GM21717 (cell line): ENCODE data around the gene CLTC.
"Not testable (repeated sequence)": the region's sequence is repeated elsewhere in the genome, so short reads cannot be mapped to it uniquely, and the experiment has no call there.

Experiments
- ATAC-seq: cut with Tn5 transposase; IDR thresholded peaks from one replicate; pipeline ENCODE4 v1.9.1; 2021; ENCODE audit warnings: mild to moderate bottlenecking, moderate library complexity; ENCODE audit not compliant: unreplicated experiment

Gene CLTC

GRCh38 chr17:59619298-59620063 lies at the start of gene CLTC:
Gene CLTC, plus strand, starts transcription at chr17:59619895. Its CDS starts 237 bp downstream, at chr17:59620132.
- ATAC-seq, result peak; percentile 72

DNA sequence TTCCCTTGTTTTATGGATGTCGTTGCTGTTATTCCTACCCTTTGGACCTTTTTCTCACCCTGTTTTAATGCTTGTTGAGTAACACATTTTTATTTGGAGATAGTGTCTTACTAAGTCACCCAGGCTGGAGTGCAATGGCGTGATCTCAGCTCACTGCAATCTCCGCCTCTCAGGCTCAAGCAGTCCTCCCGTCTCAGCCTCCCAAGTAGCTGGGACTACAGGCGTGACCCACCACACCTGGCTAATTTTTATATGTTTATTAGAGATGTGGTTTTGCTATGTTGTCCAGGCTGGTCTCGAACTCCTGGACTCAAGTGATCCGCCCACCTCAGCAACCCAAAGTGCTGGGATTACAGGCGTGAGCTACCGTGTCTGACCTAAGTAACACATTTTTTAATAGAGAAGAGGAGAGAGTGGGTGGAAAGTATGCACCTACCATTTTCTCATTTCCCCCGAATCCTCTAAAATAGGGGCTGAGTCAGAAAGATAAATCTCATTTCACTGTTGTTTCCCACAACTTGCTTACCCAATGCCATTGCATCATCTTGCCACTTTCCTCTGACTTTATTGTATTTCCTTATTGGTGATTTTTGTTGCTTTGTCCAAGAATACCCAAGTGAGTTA lies 47.3 kb upstream of the CLTC start:
- ATAC-seq, result no peak

GRCh38 chr17:59584168-59584567 lies 35.5 kb upstream of the CLTC start:
- not testable (repeated sequence) for ATAC-seq

GRCh38 chr17:59600169-59600568 lies 19.5 kb upstream of the CLTC start:
- no peak for ATAC-seq

GRCh38 chr17:59601130-59601529 lies 18.6 kb upstream of the CLTC start:
- peak; percentile 66 for ATAC-seq

DNA sequence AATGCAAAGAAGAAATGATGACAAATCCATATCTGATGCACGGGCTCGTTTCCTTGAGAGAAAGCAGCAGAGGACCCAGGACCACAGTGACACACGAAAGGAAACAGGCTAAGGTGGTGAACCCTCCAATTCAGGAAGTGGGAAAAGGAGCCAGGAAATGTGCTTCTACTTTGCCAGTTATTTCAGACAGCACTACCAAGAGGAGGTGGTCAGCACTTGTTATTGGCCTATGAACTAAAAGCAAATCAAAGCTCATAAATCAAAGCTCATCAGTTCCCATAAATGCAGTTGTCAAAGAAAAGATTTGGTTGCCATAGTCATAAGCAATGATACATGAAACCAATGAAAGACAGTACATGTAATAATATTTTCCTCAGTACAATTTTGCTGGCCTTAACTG lies 12.6 kb upstream of the CLTC start:
- ATAC-seq, result no peak

DNA sequence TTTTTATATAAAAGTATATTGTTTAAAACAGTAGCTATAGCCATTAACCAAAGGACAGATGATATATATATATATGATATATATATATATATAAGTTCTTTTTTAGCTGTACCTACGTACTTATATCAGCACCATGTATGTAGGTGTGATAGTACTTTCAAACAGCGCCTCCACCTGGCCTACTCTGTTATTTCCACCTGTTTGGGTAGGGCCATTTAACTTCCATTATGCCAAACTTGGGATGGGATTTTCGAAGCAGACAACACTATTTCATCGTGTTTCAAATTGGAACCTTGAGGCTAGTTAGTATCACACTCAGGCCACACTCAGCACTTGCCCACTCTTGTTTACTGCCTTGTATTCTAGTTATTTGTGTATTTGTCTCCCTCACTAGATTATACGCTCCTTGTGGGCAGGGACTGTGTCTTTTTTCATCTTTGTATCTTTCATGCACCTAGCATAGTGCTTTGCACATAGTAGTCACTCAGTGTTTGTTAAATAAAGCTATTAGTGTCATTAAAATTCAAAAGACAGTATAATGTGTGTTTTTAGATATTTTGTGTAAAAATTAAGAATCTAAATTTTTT lies 11.8 kb upstream of the CLTC start:
- no peak for ATAC-seq

GRCh38 chr17:59611503-59611902 lies 8.2 kb upstream of the CLTC start:
- no peak for ATAC-seq

DNA sequence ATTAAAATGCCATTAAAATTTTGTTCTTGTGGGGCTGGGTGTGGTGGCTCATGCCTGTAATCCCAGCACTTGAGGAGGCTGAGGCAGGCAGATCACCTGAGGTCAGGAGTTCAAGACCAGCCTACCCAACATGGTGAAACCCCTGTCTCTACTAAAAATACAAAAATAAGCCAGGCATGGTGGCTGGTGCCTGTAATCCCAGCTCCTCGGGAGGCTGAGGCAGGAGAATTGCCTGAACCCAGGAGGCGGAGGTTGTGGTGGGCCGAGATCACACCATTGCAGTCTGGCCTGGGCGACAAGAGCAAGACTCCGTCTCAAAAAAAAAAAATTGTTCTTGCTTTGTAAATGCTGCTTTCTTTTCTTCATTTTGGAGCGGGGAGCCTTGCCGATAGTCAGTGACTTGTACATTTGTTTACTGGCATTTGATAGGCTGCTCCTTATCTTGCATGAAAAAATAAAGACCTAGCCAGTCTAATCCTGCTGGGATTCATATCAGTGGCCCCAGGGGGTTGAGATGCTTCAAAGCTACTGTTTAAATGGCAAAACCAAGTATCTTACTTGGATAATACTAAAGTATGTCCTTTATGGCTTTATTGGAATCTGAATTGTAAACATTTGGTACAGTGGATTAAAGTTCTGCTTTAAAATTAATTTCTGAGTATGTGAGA lies 3.3 kb upstream of the CLTC start:
- no peak for ATAC-seq

DNA sequence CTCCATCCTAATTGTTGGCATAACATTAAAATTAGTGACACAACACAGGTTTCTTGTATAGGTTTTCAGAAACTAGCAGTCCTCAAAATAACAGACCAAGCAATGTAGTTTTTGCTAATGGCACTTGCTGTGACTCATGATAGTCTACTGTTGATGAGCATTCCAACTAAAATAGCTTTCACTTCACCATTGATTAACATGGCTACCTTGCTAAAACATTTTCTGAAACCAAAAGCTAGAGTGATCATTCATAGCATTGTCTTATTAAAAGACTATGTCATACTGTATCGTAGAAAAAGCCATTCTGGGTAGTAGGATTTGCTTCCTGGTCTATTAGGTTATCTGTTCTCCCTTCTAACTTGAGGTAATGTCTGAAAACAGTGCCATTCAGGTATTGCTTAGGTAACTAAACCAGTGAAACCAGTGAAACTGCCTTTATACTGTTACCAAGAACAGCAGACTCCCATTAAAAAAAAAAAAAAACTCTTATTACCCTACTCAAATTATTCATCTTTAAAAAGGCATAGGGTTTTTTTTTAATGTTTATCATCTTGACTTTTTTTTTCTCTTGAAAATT lies 2.5 kb upstream of the CLTC start:
- ATAC-seq, result no peak

DNA sequence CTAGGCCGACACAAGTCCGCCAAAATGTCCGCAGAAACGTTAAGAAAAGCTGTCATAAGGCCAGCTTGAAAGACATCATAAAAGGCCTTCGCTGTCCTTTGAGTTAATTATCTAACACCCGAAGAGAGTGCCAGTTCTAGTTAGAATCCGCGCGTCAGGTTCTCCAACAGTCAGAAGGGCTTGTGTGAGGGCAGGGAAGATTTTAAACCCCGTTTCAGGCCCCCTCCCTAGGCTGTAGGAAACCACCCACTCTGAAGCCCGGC lies 729 bp upstream of the CLTC start:
- no peak for ATAC-seq

DNA sequence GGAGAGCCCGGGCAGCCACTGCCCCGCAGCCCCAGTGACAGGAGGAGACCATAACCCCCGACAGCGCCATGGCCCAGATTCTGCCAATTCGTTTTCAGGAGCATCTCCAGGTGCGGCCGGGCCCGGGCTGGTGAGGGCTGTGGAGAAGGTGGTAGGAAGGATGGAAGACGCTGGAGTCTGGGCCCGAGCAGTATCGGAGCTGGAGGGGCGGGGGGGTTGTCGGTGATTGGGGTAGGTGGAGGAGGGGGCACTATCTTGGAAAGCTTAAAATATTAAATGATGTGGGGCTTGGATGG lies 317 bp downstream of the CLTC start:
- no peak for ATAC-seq

GRCh38 chr17:59620518-59621259 lies 994 bp downstream of the CLTC start:
- no peak for ATAC-seq

- ATAC-seq, result no peak
Observed at GRCh38 chr17:59621771-59622170, 2.1 kb downstream of the CLTC start.

DNA sequence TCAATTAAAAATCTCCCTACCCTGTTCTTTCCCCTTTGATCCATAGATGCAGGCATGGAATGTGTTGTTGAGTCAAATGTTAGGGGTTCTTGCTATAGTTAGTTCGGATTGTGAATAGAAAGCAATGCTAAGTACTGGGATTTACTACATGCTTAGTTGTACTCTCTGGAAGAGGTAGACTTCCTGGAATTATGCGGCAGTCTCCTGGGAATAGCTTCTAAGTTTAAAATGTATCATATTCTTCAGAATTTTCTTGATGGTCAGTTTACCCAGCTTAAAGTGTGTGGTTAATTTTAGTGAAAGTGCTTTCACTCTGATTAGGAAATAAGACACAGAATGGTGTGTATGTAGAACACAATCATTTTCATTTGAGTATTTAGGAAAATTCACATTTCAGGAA lies 3.5 kb downstream of the CLTC start:
- ATAC-seq, result no peak

DNA sequence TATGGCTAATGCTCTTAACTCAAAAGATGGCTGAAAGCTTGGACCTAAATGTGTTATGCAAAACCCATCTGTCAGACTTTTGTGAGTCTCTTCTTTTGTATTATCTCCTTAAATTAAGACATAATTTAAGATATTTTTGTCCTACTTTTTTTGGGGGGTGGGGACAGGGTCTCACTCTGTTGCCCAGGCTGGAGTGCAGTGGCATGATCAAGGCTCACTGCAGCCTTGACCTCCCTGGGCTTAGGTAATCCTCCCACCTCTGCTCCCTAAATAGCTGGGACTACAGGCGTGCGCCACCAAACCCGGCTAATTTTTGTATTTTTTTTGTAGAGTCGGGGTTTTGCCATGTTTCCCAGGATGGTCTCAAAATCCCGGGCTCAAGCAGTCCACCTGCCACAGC lies 7.1 kb downstream of the CLTC start:
- no peak for ATAC-seq

DNA sequence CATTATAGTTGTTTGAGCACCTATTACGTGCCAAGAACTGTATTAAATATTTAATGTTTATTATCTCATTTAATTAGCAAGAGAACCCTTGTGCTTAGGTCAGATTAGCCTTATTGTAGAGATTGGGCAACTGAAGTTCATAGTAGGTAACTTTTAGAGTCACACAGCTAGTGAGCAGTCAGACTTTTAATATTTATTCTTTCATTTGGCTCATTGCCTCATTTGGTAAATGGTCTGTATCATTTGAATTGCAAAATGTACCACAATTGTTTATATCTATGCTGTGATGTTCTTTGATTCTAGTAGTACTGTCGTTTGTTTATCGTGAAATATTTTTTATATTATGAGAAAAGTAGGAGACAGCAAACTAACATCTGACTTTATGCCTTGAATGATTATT lies 7.6 kb downstream of the CLTC start:
- ATAC-seq, result no peak

- ATAC-seq, result peak; percentile 48
Observed at GRCh38 chr17:59627770-59628171, 8.1 kb downstream of the CLTC start.

GRCh38 chr17:59629174-59629573 lies 9.5 kb downstream of the CLTC start:
- no peak for ATAC-seq

- ATAC-seq, result no peak
Observed at GRCh38 chr17:59631276-59631675, 11.6 kb downstream of the CLTC start.

GRCh38 chr17:59632398-59632797 lies 12.7 kb downstream of the CLTC start:
- no peak for ATAC-seq
